ENCODE results near the gene FJX1.

DNA sequence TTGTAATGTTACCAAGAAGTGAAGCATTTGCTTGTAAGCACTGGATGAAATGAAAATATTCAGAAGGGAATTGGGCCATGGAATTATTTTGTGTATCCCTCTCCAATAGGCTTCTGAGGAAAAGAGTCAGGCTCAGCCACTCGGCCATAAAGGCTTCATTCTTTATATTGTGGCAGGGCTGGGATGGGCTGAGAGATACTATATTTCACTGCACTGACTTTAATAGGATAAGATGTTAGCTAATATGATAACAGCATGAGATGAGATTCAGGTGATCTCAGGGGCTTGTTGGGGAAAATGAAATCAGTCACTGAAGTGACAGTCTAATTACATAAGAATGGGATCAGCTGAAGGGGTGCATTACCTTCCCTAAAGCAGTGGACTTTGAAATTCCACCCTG, 37.0 kb downstream of the FJX1 start:
- TF ChIP-seq, protein P1, sequence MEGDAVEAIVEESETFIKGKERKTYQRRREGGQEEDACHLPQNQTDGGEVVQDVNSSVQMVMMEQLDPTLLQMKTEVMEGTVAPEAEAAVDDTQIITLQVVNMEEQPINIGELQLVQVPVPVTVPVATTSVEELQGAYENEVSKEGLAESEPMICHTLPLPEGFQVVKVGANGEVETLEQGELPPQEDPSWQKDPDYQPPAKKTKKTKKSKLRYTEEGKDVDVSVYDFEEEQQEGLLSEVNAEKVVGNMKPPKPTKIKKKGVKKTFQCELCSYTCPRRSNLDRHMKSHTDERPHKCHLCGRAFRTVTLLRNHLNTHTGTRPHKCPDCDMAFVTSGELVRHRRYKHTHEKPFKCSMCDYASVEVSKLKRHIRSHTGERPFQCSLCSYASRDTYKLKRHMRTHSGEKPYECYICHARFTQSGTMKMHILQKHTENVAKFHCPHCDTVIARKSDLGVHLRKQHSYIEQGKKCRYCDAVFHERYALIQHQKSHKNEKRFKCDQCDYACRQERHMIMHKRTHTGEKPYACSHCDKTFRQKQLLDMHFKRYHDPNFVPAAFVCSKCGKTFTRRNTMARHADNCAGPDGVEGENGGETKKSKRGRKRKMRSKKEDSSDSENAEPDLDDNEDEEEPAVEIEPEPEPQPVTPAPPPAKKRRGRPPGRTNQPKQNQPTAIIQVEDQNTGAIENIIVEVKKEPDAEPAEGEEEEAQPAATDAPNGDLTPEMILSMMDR (IDR thresholded peaks at IDR 0.05; ENCODE audit: low read depth, low read length, poor library complexity, severe bottlenecking): no peak
- TF ChIP-seq EZH2phosphoT487 (IDR thresholded peaks at IDR 0.05; ENCODE audit: borderline replicate concordance, low read length): no peak

Data from DOHH2 (cell line).